ENCODE measurements around the gene SBSN.

SBSN gene

GRCh38 chr19:35554076-35554475, 26.0 kb upstream of the SBSN start:
- DNase-seq = no peak

DNA sequence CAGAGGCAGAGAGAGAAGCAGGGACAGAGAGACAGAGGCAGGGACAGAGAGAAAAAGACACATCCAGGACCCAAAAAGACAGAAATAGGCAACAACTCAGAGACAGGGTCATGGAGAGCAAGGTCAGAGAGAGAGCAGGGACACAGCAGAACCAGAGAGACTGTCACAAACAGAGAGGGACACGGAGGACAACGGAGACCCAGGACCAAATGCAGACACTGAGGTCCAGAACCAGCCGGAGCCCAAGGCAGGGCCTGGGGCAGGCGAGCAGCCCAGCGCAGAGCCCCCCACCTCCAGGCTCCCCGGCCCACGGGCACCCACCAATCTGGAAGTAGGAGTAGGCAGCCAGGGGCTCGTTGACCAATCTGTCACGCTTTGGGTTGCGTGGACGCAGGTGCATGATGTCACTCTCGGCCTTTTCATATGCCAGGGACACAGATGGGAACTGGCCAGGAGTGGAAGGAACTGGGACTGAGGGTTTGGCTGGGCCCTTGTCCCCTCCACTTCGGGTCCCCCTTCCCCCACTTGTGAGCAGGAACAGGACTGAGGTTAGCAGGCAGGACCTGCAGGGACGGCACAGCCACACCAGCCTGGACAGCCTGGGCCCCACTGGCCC, 25.4 kb upstream of the SBSN start:
- no peak for DNase-seq

- DNase-seq = no peak
These were observed 24.6 kb upstream of the SBSN start for GRCh38 chr19:35552534-35553384.

DNA sequence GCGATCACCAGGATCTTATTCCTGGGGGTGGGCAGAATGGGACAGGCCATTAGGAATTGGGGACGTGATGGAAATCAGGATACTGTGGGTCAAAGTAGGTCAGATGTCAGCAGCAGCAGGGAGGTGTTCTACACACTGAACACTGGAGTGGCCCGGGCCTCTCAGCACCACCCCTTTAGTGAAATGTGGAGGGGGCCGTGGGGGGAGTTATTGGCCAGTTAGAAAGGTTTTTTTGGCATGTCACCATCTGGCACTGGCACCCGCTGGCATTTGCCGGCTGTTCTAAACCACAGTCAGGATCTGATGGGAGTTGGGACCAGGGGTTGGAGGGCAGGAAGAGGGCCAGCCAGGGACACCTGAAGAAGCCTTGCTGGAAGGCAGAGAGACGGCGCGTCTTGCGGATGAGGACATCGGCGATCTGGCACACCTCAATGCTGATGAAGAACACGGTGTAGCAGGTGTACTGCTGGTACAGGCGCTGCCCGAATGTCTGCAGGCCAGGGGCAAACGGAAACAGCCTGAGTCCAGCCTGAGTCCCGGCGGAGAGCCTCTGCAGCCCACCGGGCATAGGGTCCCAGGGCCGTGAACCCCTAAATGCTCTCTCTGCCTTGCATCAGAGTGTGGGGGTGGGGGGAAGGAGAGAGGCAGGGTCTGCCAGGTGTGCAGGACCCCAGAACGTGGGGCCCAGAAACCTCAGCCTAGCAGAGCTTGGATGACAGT, 23.1 kb upstream of the SBSN start:
- no peak for DNase-seq

- no peak for DNase-seq
These were observed 21.9 kb upstream of the SBSN start for GRCh38 chr19:35549879-35550523.

- peak; percentile 26 for DNase-seq
These were observed 21.2 kb upstream of the SBSN start for GRCh38 chr19:35549174-35549788.

DNA sequence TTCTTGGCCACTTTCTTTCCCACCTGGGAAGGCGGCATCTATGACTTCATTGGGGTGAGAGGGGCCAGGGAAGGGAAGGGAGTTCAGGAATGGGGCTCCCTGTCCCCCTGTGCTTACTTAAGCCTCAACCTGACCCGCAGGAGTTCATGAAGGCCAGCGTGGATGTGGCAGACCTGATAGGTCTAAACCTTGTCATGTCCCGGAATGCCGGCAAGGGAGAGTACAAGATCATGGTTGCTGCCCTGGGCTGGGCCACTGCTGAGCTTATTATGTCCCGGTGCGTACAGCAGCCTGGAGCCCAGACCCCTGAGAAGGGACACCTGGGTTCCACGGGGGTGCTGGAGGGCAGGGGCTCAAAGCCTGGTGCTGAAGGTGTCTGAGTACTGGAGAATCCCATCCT, 18.4 kb upstream of the SBSN start:
- DNase-seq = no peak

GRCh38 chr19:35545855-35546381, 17.8 kb upstream of the SBSN start:
- peak; percentile 19 for DNase-seq

GRCh38 chr19:35545001-35545854, 17.1 kb upstream of the SBSN start, which contains the start of gene TMEM147:
Gene TMEM147 (plus strand): TSS chr19:35545626. CDS start chr19:35545740, 114 bp downstream.
- DNase-seq = peak; percentile 59

DNA sequence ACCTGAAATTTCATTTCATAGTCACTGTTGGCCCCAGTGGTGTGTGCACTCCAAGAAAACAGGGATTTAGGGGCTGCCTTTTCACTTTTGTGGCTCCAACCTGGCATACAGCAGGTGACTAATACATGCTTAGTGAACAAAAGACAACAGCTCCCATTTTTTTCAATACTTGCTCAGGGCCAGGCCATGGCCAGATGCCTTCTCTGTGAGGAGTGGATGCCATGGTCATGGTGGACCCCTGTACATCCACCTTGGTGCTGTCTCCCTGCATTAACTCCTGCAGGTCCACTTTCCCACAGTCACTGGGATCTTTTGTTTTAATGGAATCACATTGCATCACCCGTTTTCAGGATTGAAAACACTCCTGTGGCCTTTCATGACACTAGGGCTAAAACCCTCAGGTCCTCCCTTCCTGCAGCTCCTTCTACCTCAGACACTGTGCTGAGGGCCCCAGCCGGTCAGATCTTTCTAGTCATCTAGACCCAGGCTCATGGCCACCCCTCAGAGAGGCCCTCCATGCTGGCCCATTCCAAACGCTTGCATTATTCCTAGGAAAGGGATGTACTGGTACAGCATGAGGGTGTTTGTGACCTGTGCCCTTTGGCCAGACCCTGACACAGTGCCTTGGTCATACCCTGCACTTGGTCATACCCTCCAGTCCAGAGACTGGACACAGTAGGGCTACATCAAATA, 16.1 kb upstream of the SBSN start:
- DNase-seq = no peak

DNA sequence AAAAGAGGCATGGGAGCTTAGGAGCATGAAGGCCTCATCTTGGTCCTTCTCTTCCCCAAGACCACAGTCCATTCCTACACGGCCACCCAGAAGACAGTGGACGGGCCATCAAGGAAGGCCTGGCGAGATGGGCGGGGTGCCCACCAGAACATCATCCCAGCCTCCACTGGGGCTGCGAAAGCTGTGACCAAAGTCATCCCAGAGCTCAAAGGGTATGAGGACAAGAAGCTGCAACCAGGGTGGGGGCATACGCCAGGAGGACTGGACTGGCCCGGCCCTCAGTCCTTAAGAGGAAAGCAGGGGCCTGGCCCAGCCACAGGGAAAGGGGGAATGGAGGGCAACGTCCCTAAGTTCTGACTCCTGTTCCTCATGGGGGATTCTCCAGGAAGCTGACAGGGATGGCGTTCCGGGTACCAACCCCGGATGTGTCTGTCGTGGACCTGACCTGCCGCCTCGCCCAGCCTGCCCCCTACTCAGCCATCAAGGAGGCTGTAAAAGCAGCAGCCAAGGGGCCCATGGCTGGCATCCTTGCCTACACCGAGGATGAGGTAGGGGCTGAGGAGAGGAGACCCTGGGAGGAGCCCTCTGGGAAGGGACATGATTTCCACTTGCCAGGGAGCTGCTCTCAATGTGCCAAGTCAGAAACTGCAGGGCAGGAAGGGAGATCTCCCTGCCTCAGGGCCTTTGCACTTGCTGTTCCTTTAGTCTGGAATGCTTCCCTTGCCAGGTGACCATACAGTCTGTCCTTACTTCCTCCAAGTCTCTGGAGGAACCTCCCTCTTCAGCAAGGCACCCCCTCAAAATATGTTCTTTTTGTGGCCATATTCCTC, 15.4 kb upstream of the SBSN start:
- DNase-seq = no peak

GRCh38 chr19:35542209-35542608, 14.1 kb upstream of the SBSN start:
- DNase-seq = no peak

DNA sequence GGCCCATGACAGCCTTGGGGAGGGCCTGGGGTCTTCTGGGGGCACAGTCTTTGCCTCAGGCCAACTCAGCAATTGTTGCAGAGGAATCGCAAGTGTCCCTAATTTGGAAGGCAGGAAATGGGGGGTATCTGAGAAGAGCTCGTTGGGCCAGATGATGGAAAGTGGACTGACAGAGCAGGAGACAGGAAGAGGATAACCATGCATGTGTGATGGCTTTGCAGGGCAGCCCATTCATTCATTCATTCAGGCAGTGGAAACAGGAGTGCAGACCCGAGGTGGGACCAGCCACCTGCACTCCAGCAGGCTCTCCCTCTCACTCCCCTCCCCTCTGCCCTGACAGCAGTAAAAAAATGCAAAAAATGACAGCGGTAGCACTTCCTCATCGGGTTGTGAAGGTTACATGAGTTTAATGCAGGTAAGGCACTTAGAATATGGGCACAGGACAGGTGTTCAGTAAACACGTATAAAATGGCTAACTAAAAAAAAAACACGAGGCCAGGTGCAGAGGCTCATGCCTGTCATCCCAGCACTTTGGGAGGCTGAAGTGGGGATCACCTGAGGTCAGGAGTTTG, 12.3 kb upstream of the SBSN start:
- no peak for DNase-seq

- no peak for DNase-seq
These were observed 11.7 kb upstream of the SBSN start for GRCh38 chr19:35539850-35540249.

DNA sequence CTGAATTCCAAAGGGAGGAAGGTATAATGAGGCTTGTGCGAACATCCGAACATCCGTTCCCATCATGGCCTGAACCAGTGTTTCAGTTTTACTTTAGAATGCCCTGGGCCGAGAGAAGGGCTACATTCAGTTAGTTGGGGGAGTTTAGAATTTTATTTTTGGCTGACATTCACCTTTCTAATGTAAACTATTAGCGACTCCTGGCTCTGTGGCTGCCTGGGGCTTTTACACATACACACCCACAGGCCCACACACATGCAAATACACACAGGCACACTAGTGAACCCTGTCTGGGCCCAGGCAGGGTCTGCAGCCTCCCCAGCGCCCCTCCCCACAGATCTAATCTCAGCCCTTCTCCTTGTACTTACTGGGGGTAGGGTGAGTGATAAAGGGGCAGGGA, 11.2 kb upstream of the SBSN start:
- DNase-seq = no peak

DNA sequence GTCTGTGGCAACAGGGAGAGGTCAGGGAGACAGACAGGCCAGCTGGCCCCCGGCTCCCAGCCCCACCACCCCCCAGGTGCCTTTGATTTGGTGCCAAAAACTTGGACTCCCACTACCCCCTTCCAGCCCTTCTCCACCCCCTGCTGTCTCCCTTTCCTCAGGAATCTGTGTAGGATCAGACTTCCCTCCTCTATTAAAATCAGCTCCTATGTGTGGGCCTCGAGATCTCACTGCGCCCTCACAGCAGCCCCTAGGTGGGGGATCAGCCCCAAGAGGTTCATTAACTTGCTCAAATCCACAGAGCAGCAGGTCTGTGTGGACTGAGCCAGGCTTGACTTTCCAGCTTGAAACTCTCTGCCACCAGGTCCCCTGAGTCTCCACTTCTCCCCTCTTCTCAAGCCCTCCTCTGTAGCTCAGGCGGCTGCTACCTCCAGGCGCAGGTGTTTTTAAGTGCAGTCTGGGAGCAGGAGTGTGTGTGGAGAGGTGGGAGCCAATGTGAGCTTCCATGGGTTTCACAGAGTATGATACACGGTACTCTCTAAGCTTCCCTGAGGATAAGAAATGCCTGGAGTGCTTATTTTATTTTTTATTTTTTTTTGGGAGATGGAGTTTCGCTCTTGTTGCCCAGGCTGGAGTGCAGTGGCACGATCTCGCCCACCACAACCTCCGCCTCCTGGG, 6.8 kb upstream of the SBSN start:
- DNase-seq = no peak

GRCh38 chr19:35533822-35534392, 5.8 kb upstream of the SBSN start:
- DNase-seq = peak; percentile 17

DNA sequence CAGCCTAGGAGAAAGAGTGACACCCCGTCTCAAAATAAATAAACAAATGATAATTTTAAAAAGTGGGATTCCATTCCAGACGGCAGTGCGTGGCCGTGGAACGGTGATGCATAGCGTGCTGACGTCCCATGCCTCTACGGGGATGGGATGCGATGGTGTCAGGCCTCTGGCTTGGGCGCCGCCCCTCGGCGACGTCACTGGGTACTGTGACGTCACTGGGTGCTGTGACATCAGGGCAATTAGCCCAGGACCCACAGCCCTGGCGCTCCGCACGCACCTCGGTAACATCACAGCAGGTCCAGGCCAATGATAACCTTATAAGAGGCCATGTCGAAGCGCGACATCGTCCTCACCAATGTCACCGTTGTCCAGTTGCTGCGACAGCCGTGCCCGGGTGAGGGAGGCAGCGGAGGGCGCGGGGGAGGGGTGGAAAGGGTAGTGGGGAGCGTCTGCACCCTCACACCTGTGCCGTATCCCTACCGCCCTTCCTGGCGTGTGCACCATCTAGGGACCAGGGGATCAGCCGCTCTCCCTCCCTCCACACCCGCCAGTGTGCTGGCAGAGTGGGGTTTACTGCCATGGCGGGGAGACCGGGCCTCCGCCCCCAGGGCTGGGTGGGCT, 5.2 kb upstream of the SBSN start, which contains the start of gene GAPDHS:
GAPDHS (plus strand) TSS at position 256 of the 621 bp plus-strand sequence; CDS start at position 328, 72 bp downstream.
- no peak for DNase-seq

Measured in activated CD4-positive, alpha-beta T cell treated with anti-CD3 and anti-CD28 coated beads for 1 hour (primary cell).